ENCODE measurements around the gene ST8SIA2. TPM values are rescaled to one million over a fixed set of nuclear protein-coding genes. Genes with fewer than 3 reads are reported as not detected.

ST8SIA2 gene
- total and polyA plus RNA-seq, 12 donors: 0.07 to 0.83 (median 0.34) TPM; not detected in 5

GRCh38 chr15:92499731-92500530 is 106.2 kb downstream of the ST8SIA2 start:
- no peak overlapping the region for H3K4me3 ChIP-seq
- no peak overlapping the region for H3K27ac ChIP-seq
- peaks cover 3% of the 10 kb centered on the region for H3K27me3 ChIP-seq
- WGBS, 4 donors: 61 to 66% (median 65%) methylated on average over 13 of the region's 13 CpGs
- intact Hi-C loops (cut with DNase I): no loop called here
- no peaks in the 10 kb centered on the region for H3K36me3 ChIP-seq (replicated peaks in 1 of 2)
- TF ChIP-seq CTCF (IDR thresholded peaks at IDR 0.05) (no peak), POLR2A (IDR thresholded peaks at IDR 0.05) (no peak)
- no peaks in the 10 kb centered on the region for H3K9me3 ChIP-seq (replicated peaks in 1 of 3)
- DNase-seq: peak in 1 of 7 donors; percentile 64
- H3K4me1 ChIP-seq (replicated peaks in 1 of 2): no peaks in the 10 kb centered on the region

GRCh38 chr15:92502336-92502735 is 108.7 kb downstream of the ST8SIA2 start:
- H3K27ac ChIP-seq: no peak overlapping the region
- H3K27me3 ChIP-seq: no peaks in the 10 kb centered on the region
- no peak for DNase-seq
- H3K4me3 ChIP-seq: no peak overlapping the region
- no peaks in the 10 kb centered on the region for H3K36me3 ChIP-seq (replicated peaks in 1 of 2)
- 73 to 81% (median 77%) methylated on average over 7 of the region's 7 CpGs for WGBS, 4 donors
- TF ChIP-seq POLR2A (IDR thresholded peaks at IDR 0.05) (no peak), CTCF (IDR thresholded peaks at IDR 0.05) (no peak)
- H3K9me3 ChIP-seq (replicated peaks in 1 of 3): peaks cover 0 to 7% (median 0%) of the 10 kb centered on the region in 3 donors
- intact Hi-C loops (cut with DNase I): no loop called here
- H3K4me1 ChIP-seq (replicated peaks in 1 of 2): no peaks in the 10 kb centered on the region

GRCh38 chr15:92502930-92503857 is 109.5 kb downstream of the ST8SIA2 start:
- TF ChIP-seq CTCF (IDR thresholded peaks at IDR 0.05) (no peak), POLR2A (IDR thresholded peaks at IDR 0.05) (no peak)
- WGBS, 4 donors: 49 to 66% (median 63%) methylated on average over 5 of the region's 5 CpGs
- H3K36me3 ChIP-seq (replicated peaks in 1 of 2): no peaks in the 10 kb centered on the region
- peaks cover 0 to 9% (median 0%) of the 10 kb centered on the region in 3 donors for H3K9me3 ChIP-seq (replicated peaks in 1 of 3)
- no peaks in the 10 kb centered on the region for H3K27me3 ChIP-seq
- H3K27ac ChIP-seq: no peak overlapping the region
- no peak for DNase-seq
- no peaks in the 10 kb centered on the region for H3K4me1 ChIP-seq (replicated peaks in 1 of 2)
- no peak overlapping the region for H3K4me3 ChIP-seq
- intact Hi-C loops (cut with DNase I): no loop called here

GRCh38 chr15:92503889-92504288 is 110.2 kb downstream of the ST8SIA2 start:
- Histone ChIP-seq H3K9me3 (replicated peaks in 1 of 3) (peaks cover 0 to 9% (median 0%) of the 10 kb centered on the region in 3 donors), H3K36me3 (replicated peaks in 1 of 2) (no peaks in the 10 kb centered on the region), H3K27ac (no peak overlapping the region), H3K4me3 (no peak overlapping the region), H3K27me3 (no peaks in the 10 kb centered on the region), H3K4me1 (replicated peaks in 1 of 2) (no peaks in the 10 kb centered on the region)
- DNase-seq: no peak
- WGBS, 4 donors: 57 to 68% (median 65%) methylated on average over 4 of the region's 4 CpGs
- TF ChIP-seq CTCF (IDR thresholded peaks at IDR 0.05) (no peak), POLR2A (IDR thresholded peaks at IDR 0.05) (no peak)
- intact Hi-C loops (cut with DNase I): no loop called here

All from adrenal gland (tissue), 12 donors.